ENCODE results near the gene UPK1A. TPM values are rescaled to one million over a fixed set of nuclear protein-coding genes. Genes with fewer than 3 reads are reported as not detected.
"Not testable (repeated sequence)": the region's sequence is repeated elsewhere in the genome, so short reads cannot be mapped to it uniquely, and the experiment has no call there.

UPK1A gene
- total RNA-seq, 2 donors from 2014 or later = not detected

GRCh38 chr19:35645680-35646511, 20.4 kb upstream of the UPK1A start:
- TF ChIP-seq CTCF (IDR thresholded peaks at IDR 0.05) (no peak), POLR2A (IDR thresholded peaks at IDR 0.05) (no peak)
- no peak for DNase-seq
- Histone ChIP-seq H3K27ac (no peak overlapping the region), H3K9me3 (no peaks in the 10 kb centered on the region), H3K27me3 (no peaks in the 10 kb centered on the region), H3K4me3 (no peak overlapping the region), H3K36me3 (replicated peaks in 1 of 2; ENCODE audit: insufficient read depth in 1 of 2, low read depth in 2 of 2) (no peaks in the 10 kb centered on the region), H3K4me1 (peaks cover 40% of the 10 kb centered on the region)
- 70 to 73% methylated on average over 7 of the region's 7 CpGs for WGBS, 2 donors
- ATAC-seq = no peak
- intact Hi-C loops (cut with DNase I) = no loop called here

- ATAC-seq (peak; percentile 68), DNase-seq (peak; percentile 93 to 98 (median 97))
- WGBS, 2 donors = 0 to 1% methylated on average over 18 to 46 of the region's 46 CpGs
- H3K36me3 ChIP-seq (replicated peaks in 1 of 2; ENCODE audit: insufficient read depth in 1 of 2, low read depth in 2 of 2) = peaks cover 0 to 2% of the 10 kb centered on the region in 2 donors
- peak within 1 kb of the TSS; percentile 57 to 79 for H3K4me3 ChIP-seq
- peak within 1 kb of the TSS; percentile 32 to 86 (median 74) for H3K27ac ChIP-seq
- TF ChIP-seq CTCF (IDR thresholded peaks at IDR 0.05) = peak in 1 of 7 experiments; percentile 8
- TF ChIP-seq POLR2A (IDR thresholded peaks at IDR 0.05) = peak; percentile 64 to 90 (median 88)
- no peaks in the 10 kb centered on the region for H3K27me3 ChIP-seq
- no peaks in the 10 kb centered on the region for H3K9me3 ChIP-seq
- intact Hi-C loops (cut with DNase I) = no loop called here
- H3K4me1 ChIP-seq = peaks cover 27% of the 10 kb centered on the region
Measured at GRCh38 chr19:35648017-35648961, 18.0 kb upstream of the UPK1A start, which contains the start of gene COX6B1. TSS of gene COX6B1 (plus strand) at chr19:35648323. CDS start at chr19:35651244, 2,921 bp downstream.

GRCh38 chr19:35650581-35650980, 15.7 kb upstream of the UPK1A start:
- no peak for TF ChIP-seq POLR2A (IDR thresholded peaks at IDR 0.05)
- TF ChIP-seq CTCF (IDR thresholded peaks at IDR 0.05) = no peak
- peaks cover 20% of the 10 kb centered on the region for H3K4me1 ChIP-seq
- intact Hi-C loops (cut with DNase I) = no loop called here
- H3K27ac ChIP-seq = no peak overlapping the region
- DNase-seq (no peak), ATAC-seq (no peak)
- H3K36me3 ChIP-seq (replicated peaks in 1 of 2; ENCODE audit: insufficient read depth in 1 of 2, low read depth in 2 of 2) = peaks cover 4 to 12% of the 10 kb centered on the region in 2 donors
- no peaks in the 10 kb centered on the region for H3K9me3 ChIP-seq
- WGBS, 2 donors = 59 to 88% methylated on average over 9 of the region's 9 CpGs
- H3K4me3 ChIP-seq = no peak overlapping the region
- no peaks in the 10 kb centered on the region for H3K27me3 ChIP-seq

GRCh38 chr19:35654828-35655227, 11.5 kb upstream of the UPK1A start:
- H3K27ac ChIP-seq; H3K27me3 ChIP-seq; H3K4me1 ChIP-seq; H3K4me3 ChIP-seq; intact Hi-C loops (cut with DNase I); DNase-seq; ATAC-seq; H3K9me3 ChIP-seq: not testable (repeated sequence)
- WGBS, 2 donors = 88 to 95% methylated on average over 6 of the region's 6 CpGs
- H3K36me3 ChIP-seq (replicated peaks in 1 of 2; ENCODE audit: insufficient read depth in 1 of 2, low read depth in 2 of 2) = peaks cover 4 to 34% of the 10 kb centered on the region in 2 donors

- Histone ChIP-seq H3K9me3 (no peaks in the 10 kb centered on the region), H3K27me3 (no peaks in the 10 kb centered on the region), H3K4me3 (no peak overlapping the region), H3K27ac (no peak overlapping the region), H3K4me1 (peaks cover under 1% of the 10 kb centered on the region), H3K36me3 (replicated peaks in 1 of 2; ENCODE audit: insufficient read depth in 1 of 2, low read depth in 2 of 2) (peaks cover 4 to 40% of the 10 kb centered on the region in 2 donors)
- intact Hi-C loops (cut with DNase I) = no loop called here
- DNase-seq (no peak), ATAC-seq (no peak)
- 92 to 93% methylated on average over 4 of the region's 4 CpGs for WGBS, 2 donors
- TF ChIP-seq CTCF (IDR thresholded peaks at IDR 0.05) (no peak), POLR2A (IDR thresholded peaks at IDR 0.05) (no peak)
Measured at GRCh38 chr19:35655600-35655999, 10.7 kb upstream of the UPK1A start.

Data from body of pancreas (tissue), 4 donors.